Osteoblast (primary cell): ENCODE results near the gene CCDC190. TPM values are rescaled to one million over a fixed set of nuclear protein-coding genes. Genes with fewer than 3 reads are reported as not detected.

Experiments used
- DNase-seq: peaks from one replicate; pipeline ENCODE4 v3.0.0; 2011; ENCODE audit warnings: low spot score, mixed read lengths; ENCODE audit not compliant: insufficient read length; ENCODE audit errors: missing footprints
- H2AFZ ChIP-seq: 2 replicates; pipeline ENCODE4 v1.6.0; 2011; ENCODE audit warnings: mild to moderate bottlenecking, low read length
- H3K27ac ChIP-seq: 2 replicates; pipeline ENCODE4 v1.5.1; 2011; ENCODE audit warnings: mild to moderate bottlenecking, low read depth, low read length, moderate library complexity
- H3K27me3 ChIP-seq: 2 replicates; pipeline ENCODE4 v1.6.0; 2012; ENCODE audit warnings: mild to moderate bottlenecking, control low read depth, inconsistent platforms, low read length, moderate library complexity; ENCODE audit not compliant: insufficient read depth
- H3K36me3 ChIP-seq: 2 replicates; pipeline ENCODE4 v1.5.1; 2011; ENCODE audit warnings: mild to moderate bottlenecking, low read length, control low read depth, moderate library complexity; ENCODE audit not compliant: insufficient read depth
- H3K4me1 ChIP-seq: 2 replicates; pipeline ENCODE4 v1.5.1; 2011; ENCODE audit warnings: mild to moderate bottlenecking, low read length, control low read depth, moderate library complexity; ENCODE audit not compliant: insufficient read depth
- H3K4me2 ChIP-seq: 2 replicates; pipeline ENCODE4 v1.6.0; 2011; ENCODE audit warnings: mild to moderate bottlenecking, low read length; ENCODE audit not compliant: insufficient read depth
- H3K4me3 ChIP-seq: fragments of 200-600 bp; sonication (generic); 3 replicates; pipeline ENCODE4 v1.5.1; 2012; ENCODE audit warnings: mild to moderate bottlenecking, low read length, inconsistent platforms; ENCODE audit not compliant: insufficient read depth
- H3K79me2 ChIP-seq: 2 replicates; pipeline ENCODE4 v1.6.0; 2012; ENCODE audit warnings: mild to moderate bottlenecking, low read length, control low read depth, inconsistent platforms; ENCODE audit not compliant: insufficient read depth
- H3K9me3 ChIP-seq: 2 replicates; pipeline ENCODE4 v1.5.1; 2011; ENCODE audit warnings: low read depth, low read length, control low read depth
- H4K20me1 ChIP-seq: 2 replicates; pipeline ENCODE4 v1.6.0; 2012; ENCODE audit warnings: mild to moderate bottlenecking, low read length, control low read depth; ENCODE audit not compliant: insufficient read depth
- CTCF ChIP-seq: IDR thresholded peaks from 2 replicates; pipeline ENCODE4 v1.5.1; 2011; ENCODE audit warnings: mild to moderate bottlenecking, low read depth, low read length, moderate library complexity; ENCODE audit errors: extremely low read depth
- total RNA-seq: library from RNA; depleted of rRNA; stranded (reverse); fragments of >200 nt; gene quantifications from 2 replicates; pipeline ENCODE4 v1.2.3, GENCODE V29; 2012

CCDC190 gene
- total RNA-seq, 1 donor: 1.1 TPM

DNA sequence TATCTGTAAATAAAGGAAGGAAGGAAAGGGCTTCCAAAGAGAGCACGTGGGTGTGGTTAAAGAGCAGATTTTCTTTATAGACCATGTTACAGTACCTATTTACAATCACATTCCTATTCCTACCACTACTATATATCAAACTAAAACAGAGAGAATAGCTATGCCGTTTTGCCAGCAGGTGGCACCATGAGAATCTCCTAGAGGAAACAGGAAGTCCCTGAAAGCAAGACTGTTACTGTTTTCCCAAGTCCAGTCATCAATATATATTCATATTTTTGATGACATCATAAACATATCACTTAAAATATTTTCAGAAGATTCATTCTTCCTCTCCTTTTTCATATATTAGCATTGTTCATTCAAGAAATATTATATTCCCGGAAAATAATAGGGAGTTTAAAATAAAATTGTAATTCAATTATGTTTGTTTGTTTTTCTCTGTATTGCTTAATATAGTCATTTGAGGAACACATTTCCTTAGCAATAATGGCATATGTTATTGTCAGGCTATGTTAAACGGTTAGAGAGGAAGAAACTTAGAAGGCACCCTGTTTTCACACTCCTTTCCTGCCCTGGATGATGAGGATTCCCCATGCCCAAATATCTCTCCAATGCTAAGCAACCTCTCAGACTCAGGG is 6.6 kb downstream of the CCDC190 start:
- Histone ChIP-seq H3K4me1 (peaks cover 55% of the 10 kb centered on the region), H3K27me3 (no peaks in the 10 kb centered on the region), H3K36me3 (no peaks in the 10 kb centered on the region), H3K27ac (peak overlapping the region; percentile 97), H3K9me3 (no peaks in the 10 kb centered on the region), H2AFZ (no peak overlapping the region), H3K4me2 (no peak overlapping the region), H3K79me2 (no peaks in the 10 kb centered on the region), H4K20me1 (no peaks in the 10 kb centered on the region), H3K4me3 (no peak overlapping the region)
- peak; percentile 91 for DNase-seq
- peak; percentile 86 for TF ChIP-seq CTCF

DNA sequence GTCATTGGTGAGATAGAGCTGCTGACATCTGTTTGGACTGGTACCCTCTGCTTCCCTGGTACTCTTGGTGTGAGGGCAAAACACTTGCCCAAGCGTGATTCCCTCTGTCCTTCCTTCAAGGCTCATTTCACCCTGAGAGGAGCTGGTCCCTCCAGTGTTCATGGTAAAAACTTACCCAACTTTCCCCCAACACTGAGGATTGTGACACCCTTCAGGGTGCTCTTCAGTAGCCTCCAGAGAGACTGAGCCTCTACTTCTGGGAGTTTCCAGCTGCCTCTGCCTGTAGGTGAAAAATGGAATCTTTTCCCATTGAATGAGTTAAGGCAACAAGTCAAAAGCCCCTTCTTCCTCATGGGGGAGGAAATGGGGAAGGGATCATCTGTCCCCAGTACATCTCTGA is 9.6 kb downstream of the CCDC190 start:
- Histone ChIP-seq H3K79me2 (no peaks in the 10 kb centered on the region), H3K27ac (no peak overlapping the region), H3K4me3 (no peak overlapping the region), H3K36me3 (no peaks in the 10 kb centered on the region), H3K4me2 (no peak overlapping the region), H3K9me3 (no peaks in the 10 kb centered on the region), H4K20me1 (no peaks in the 10 kb centered on the region), H2AFZ (no peak overlapping the region), H3K27me3 (no peaks in the 10 kb centered on the region), H3K4me1 (peaks cover 47% of the 10 kb centered on the region)
- no peak for TF ChIP-seq CTCF
- no peak for DNase-seq

DNA sequence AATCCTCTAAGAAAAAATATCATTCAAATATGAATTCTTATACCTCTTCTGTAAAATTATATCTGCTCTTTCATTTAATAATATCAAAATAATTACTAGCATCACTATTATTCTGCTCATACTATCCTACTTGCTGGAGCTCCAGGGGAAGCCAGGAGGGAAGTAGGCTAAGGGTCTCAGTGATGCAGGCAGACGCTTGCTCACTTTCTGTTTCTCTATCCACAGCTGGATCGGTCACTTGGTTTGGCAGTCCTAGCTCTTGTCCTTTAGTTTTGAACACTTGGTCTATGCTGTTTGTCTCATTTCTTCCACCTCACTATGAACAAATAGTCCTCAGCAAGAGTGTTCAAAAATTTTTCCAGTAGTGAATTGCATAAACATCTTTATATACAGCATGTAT is 11.3 kb downstream of the CCDC190 start:
- TF ChIP-seq CTCF: no peak
- Histone ChIP-seq H3K4me2 (peak overlapping the region; percentile 65), H3K27me3 (no peaks in the 10 kb centered on the region), H3K36me3 (no peaks in the 10 kb centered on the region), H3K79me2 (no peaks in the 10 kb centered on the region), H3K4me3 (no peak overlapping the region), H2AFZ (peak overlapping the region; percentile 44), H3K4me1 (peaks cover 31% of the 10 kb centered on the region), H3K27ac (no peak overlapping the region), H4K20me1 (no peaks in the 10 kb centered on the region), H3K9me3 (no peaks in the 10 kb centered on the region)
- DNase-seq: no peak

GRCh38 chr1:162847839-162848453 is 13.0 kb downstream of the CCDC190 start:
- peak; percentile 62 for DNase-seq
- Histone ChIP-seq H3K4me3 (no peak overlapping the region), H3K4me2 (peak overlapping the region; percentile 21), H3K27ac (peak overlapping the region; percentile 14), H2AFZ (peak overlapping the region; percentile 44), H3K36me3 (no peaks in the 10 kb centered on the region), H3K79me2 (no peaks in the 10 kb centered on the region), H4K20me1 (no peaks in the 10 kb centered on the region), H3K4me1 (peaks cover 24% of the 10 kb centered on the region), H3K27me3 (peaks cover 4% of the 10 kb centered on the region), H3K9me3 (no peaks in the 10 kb centered on the region)
- peak; percentile 95 for TF ChIP-seq CTCF
